GM12875 (cell line): ENCODE measurements around the gene CCDC178.
"Not testable (repeated sequence)": the region's sequence is repeated elsewhere in the genome, so short reads cannot be mapped to it uniquely, and the experiment has no call there.

Experiments
- H3K4me3 ChIP-seq: one replicate; pipeline ENCODE4 v1.5.1; 2011; ENCODE audit warnings: low read depth, low read length, control low read depth
- CTCF ChIP-seq: IDR thresholded peaks from 2 replicates; pipeline ENCODE4 v1.5.1; 2011; ENCODE audit warnings: low read depth, mild to moderate bottlenecking, control low read depth, inconsistent platforms, low read length, moderate library complexity, borderline replicate concordance; ENCODE audit not compliant: insufficient read depth

Gene CCDC178

GRCh38 chr18:33355263-33355662 lies 85.3 kb downstream of the CCDC178 start:
- no peak for TF ChIP-seq CTCF
- no peak overlapping the region for H3K4me3 ChIP-seq

GRCh38 chr18:33350256-33350655 lies 90.3 kb downstream of the CCDC178 start:
- TF ChIP-seq CTCF = no peak
- H3K4me3 ChIP-seq = no peak overlapping the region

- not testable (repeated sequence) for H3K4me3 ChIP-seq
These were observed 100.8 kb downstream of the CCDC178 start for GRCh38 chr18:33339733-33340132.

- no peak overlapping the region for H3K4me3 ChIP-seq
- TF ChIP-seq CTCF = no peak
These were observed 105.7 kb downstream of the CCDC178 start for GRCh38 chr18:33334781-33335180.

- no peak for TF ChIP-seq CTCF
These were observed 109.8 kb downstream of the CCDC178 start for GRCh38 chr18:33330711-33331110.

GRCh38 chr18:33326975-33327374 lies 113.5 kb downstream of the CCDC178 start:
- TF ChIP-seq CTCF = no peak
- H3K4me3 ChIP-seq = no peak overlapping the region

More at GRCh38 chr18:33330711-33331110, 109.8 kb downstream of the CCDC178 start:
- H3K4me3 ChIP-seq = no peak overlapping the region

GRCh38 chr18:33317640-33318039 lies 122.9 kb downstream of the CCDC178 start:
- TF ChIP-seq CTCF = no peak
- H3K4me3 ChIP-seq = no peak overlapping the region

GRCh38 chr18:33316146-33316587 lies 124.4 kb downstream of the CCDC178 start:
- TF ChIP-seq CTCF = no peak
- H3K4me3 ChIP-seq = no peak overlapping the region
